HUES48 (cell line): Measurements from ENCODE around the gene TBC1D9B.
"Not testable (repeated sequence)": the region's sequence is repeated elsewhere in the genome, so short reads cannot be mapped to it uniquely, and the experiment has no call there.

Experiments
- H3K27ac ChIP-seq: one replicate; pipeline ENCODE4 v1.7.0; 2013; ENCODE audit warnings: low read depth, low read length, inconsistent platforms
- H3K27me3 ChIP-seq: 2 replicates; pipeline ENCODE4 v1.6.1; 2013; ENCODE audit warnings: mild to moderate bottlenecking, low read length; ENCODE audit not compliant: control insufficient read depth, insufficient read depth
- H3K36me3 ChIP-seq: 2 replicates; pipeline ENCODE4 v1.6.1; 2013; ENCODE audit warnings: low read length; ENCODE audit not compliant: control insufficient read depth, insufficient read depth
- H3K4me1 ChIP-seq: 2 replicates; pipeline ENCODE4 v1.6.1; 2013; ENCODE audit warnings: mild to moderate bottlenecking, low read length; ENCODE audit not compliant: control insufficient read depth, insufficient read depth
- H3K4me3 ChIP-seq: 2 replicates; pipeline ENCODE4 v1.5.1; 2013; ENCODE audit warnings: mild to moderate bottlenecking, low read depth, low read length
- H3K9ac ChIP-seq: 2 replicates; pipeline ENCODE4 v1.6.1; 2013; ENCODE audit warnings: mild to moderate bottlenecking, low read depth, low read length, moderate library complexity
- H3K9me3 ChIP-seq: 2 replicates; pipeline ENCODE4 v1.6.1; 2013; ENCODE audit warnings: low read length; ENCODE audit not compliant: control insufficient read depth, insufficient read depth

The TBC1D9B gene

GRCh38 chr5:179858241-179858585 lies 49.5 kb downstream of the TBC1D9B start:
- H3K36me3 ChIP-seq: peaks cover 15% of the 10 kb centered on the region
- no peaks in the 10 kb centered on the region for H3K27me3 ChIP-seq
- H3K27ac ChIP-seq: peak overlapping the region; percentile 12
- peak overlapping the region; percentile 5; the same call in 1 of the 2 replicates for H3K9ac ChIP-seq
- H3K4me3 ChIP-seq: peak overlapping the region; percentile 94
- no peaks in the 10 kb centered on the region; the same call in 1 of the 2 replicates for H3K4me1 ChIP-seq
- no peaks in the 10 kb centered on the region for H3K9me3 ChIP-seq

DNA sequence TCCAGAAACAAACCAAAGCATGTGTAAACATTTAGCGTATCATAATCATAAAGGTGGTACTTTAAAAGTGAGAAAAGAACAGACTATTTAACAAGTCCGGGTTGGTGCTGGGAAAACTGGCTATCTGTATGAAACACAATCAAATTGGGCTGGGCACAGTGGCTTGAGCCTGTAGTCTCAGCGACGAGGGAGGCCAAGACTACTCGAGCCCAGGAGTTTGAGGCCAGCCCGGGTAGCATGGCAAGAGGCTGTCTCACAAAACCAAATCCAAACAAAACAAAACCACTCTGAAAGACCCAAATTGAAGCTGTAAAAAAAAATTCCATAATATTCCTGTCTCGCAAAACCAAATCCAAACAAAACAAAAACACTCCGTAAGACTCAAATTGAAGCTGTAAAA lies 53.3 kb downstream of the TBC1D9B start:
- H3K36me3 ChIP-seq: peaks cover 31% of the 10 kb centered on the region
- H3K4me3 ChIP-seq: no peak overlapping the region
- H3K27me3 ChIP-seq: no peaks in the 10 kb centered on the region
- no peak overlapping the region for H3K9ac ChIP-seq
- H3K9me3 ChIP-seq: no peaks in the 10 kb centered on the region
- H3K27ac ChIP-seq: no peak overlapping the region
- no peaks in the 10 kb centered on the region for H3K4me1 ChIP-seq

DNA sequence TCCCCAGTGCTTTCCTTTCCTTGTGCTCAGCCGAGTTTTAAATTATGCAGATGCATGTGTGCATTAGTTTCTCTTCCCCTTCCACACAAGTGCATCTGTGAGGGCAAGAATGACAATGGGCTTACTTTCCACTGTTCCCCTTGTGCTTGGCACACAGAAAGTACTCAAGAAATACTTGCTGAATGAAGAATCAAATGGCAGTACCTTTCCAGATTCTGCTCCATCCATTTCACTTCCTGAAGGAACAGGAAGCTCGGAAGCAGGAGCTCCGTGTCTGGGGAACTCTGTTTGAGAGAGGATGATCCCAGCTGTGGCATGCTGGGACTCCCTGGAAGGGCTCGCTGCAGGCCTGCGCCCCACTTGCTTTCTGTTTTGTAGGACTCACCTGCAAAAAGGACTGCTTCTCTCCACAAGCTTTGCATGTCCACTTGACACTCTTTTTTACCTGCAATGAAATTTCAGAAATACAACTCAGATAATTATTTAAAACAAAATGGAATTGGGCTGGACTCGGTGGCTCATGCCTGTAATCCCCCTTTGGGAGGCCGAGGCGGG lies 54.6 kb downstream of the TBC1D9B start:
- H3K9ac ChIP-seq: no peak overlapping the region
- peaks cover 40% of the 10 kb centered on the region for H3K36me3 ChIP-seq
- no peaks in the 10 kb centered on the region for H3K9me3 ChIP-seq
- H3K27me3 ChIP-seq: no peaks in the 10 kb centered on the region
- no peak overlapping the region for H3K27ac ChIP-seq
- H3K4me3 ChIP-seq: no peak overlapping the region
- no peaks in the 10 kb centered on the region for H3K4me1 ChIP-seq

GRCh38 chr5:179841621-179842020 lies 66.1 kb downstream of the TBC1D9B start:
- H3K36me3 ChIP-seq: peaks cover 54% of the 10 kb centered on the region
- peaks cover 4% of the 10 kb centered on the region; the same call in 1 of the 2 replicates for H3K9me3 ChIP-seq
- no peak overlapping the region for H3K9ac ChIP-seq
- no peak overlapping the region for H3K27ac ChIP-seq
- no peaks in the 10 kb centered on the region for H3K27me3 ChIP-seq
- H3K4me1 ChIP-seq: no peaks in the 10 kb centered on the region
- no peak overlapping the region for H3K4me3 ChIP-seq

DNA sequence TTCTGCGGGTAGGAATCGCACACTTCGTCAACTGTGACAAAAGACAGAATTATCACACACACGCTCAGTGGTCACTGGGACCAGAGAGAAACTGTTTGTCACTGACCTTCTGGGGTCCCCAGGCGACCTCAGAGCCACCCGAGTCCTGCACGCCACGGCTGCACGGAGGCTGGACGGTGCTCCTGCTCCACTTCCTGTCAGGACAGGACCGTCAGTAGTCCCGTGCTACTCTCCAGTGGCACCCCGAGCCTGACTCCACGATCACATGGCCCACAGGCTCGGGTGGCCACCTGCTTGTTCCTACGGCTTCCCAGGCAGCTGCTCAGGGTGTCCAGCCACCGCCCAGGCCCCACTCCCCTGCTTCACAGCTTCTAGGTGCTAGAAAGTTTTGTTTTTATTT lies 66.9 kb downstream of the TBC1D9B start:
- Histone ChIP-seq H3K27me3 (no peaks in the 10 kb centered on the region), H3K27ac (no peak overlapping the region), H3K4me1 (no peaks in the 10 kb centered on the region), H3K36me3 (peaks cover 57% of the 10 kb centered on the region), H3K4me3 (no peak overlapping the region), H3K9me3 (peaks cover under 1% of the 10 kb centered on the region; the same call in 1 of the 2 replicates), H3K9ac (no peak overlapping the region)

- Histone ChIP-seq H3K27me3 (no peaks in the 10 kb centered on the region), H3K4me3 (no peak overlapping the region), H3K4me1 (no peaks in the 10 kb centered on the region), H3K36me3 (peaks cover 59% of the 10 kb centered on the region), H3K9ac (no peak overlapping the region), H3K27ac (no peak overlapping the region), H3K9me3 (no peaks in the 10 kb centered on the region; the same call in 1 of the 2 replicates)
These were observed 67.4 kb downstream of the TBC1D9B start for GRCh38 chr5:179840321-179840720.

DNA sequence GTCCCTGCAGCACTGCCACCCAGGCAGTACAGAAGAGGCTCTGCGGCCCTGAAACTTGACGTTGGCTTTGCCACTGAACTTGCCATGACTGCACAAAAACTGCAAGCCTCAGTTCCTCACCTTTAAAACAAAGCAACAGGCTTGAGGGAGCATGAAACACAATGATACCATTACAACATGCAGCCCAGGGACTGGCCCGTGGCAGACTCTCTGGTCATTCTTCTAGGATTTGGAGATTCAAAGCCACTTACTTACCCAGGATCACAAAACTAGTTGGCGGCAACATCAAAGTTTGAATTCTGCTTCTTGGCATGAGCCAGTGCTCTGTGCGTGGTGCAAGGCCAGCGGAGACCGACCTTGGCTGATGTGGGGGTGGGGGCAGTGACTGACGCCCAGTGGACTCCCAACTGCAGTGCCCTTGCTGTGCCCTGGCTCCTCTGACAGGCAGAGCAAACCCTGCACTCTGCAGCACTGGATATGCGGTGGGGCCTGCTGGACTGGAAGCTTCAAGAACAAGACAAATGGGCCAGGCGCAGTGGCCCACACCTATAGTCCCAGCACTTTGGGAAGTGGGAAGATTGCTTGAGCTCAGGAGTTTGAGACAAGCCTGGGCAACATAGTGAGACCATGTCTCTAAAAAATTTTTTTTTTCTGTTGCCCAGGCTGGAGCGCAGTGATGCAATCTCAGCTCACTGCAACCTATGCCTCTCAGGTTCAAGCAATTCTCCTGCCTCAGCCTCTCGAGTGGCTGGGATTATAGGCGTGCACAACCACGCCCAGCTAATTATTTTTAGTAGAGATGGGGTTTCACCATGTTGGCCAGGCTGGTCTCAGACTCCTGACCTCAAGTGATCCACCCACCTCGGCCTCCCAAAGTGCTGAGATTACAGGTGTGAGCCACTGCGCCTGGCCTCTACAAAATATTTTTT lies 68.1 kb downstream of the TBC1D9B start:
- H3K4me3 ChIP-seq: no peak overlapping the region
- no peaks in the 10 kb centered on the region for H3K9me3 ChIP-seq
- H3K36me3 ChIP-seq: peaks cover 59% of the 10 kb centered on the region
- no peak overlapping the region for H3K9ac ChIP-seq
- H3K27me3 ChIP-seq: no peaks in the 10 kb centered on the region
- H3K27ac ChIP-seq: no peak overlapping the region
- no peaks in the 10 kb centered on the region for H3K4me1 ChIP-seq

- H3K9me3 ChIP-seq: no peaks in the 10 kb centered on the region
- no peaks in the 10 kb centered on the region for H3K4me1 ChIP-seq
- H3K27me3 ChIP-seq: no peaks in the 10 kb centered on the region
- no peak overlapping the region for H3K9ac ChIP-seq
- H3K36me3 ChIP-seq: peaks cover 78% of the 10 kb centered on the region
- H3K27ac ChIP-seq: no peak overlapping the region
- no peak overlapping the region for H3K4me3 ChIP-seq
These were observed 70.4 kb downstream of the TBC1D9B start for GRCh38 chr5:179837076-179838011.

DNA sequence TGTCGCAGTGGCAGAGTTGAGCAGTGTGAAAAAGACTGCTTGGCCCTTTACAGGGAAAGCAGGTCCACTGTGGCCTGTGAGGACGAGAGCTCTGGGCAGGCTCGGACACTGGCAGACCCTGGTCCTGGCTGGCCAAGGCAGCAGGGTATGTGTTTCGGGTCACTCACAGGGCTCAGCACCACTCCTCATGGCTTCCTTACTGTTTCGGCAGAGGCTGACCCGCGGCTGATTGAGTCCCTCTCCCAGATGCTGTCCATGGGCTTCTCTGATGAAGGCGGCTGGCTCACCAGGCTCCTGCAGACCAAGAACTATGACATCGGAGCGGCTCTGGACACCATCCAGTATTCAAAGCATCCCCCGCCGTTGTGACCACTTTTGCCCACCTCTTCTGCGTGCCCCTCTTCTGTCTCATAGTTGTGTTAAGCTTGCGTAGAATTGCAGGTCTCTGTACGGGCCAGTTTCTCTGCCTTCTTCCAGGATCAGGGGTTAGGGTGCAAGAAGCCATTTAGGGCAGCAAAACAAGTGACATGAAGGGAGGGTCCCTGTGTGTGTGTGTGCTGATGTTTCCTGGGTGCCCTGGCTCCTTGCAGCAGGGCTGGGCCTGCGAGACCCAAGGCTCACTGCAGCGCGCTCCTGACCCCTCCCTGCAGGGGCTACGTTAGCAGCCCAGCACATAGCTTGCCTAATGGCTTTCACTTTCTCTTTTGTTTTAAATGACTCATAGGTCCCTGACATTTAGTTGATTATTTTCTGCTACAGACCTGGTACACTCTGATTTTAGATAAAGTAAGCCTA lies 71.3 kb downstream of the TBC1D9B start:
- H3K4me1 ChIP-seq: no peaks in the 10 kb centered on the region
- no peak overlapping the region for H3K4me3 ChIP-seq
- peaks cover 83% of the 10 kb centered on the region for H3K36me3 ChIP-seq
- no peak overlapping the region for H3K9ac ChIP-seq
- no peaks in the 10 kb centered on the region for H3K9me3 ChIP-seq
- no peak overlapping the region for H3K27ac ChIP-seq
- H3K27me3 ChIP-seq: no peaks in the 10 kb centered on the region

DNA sequence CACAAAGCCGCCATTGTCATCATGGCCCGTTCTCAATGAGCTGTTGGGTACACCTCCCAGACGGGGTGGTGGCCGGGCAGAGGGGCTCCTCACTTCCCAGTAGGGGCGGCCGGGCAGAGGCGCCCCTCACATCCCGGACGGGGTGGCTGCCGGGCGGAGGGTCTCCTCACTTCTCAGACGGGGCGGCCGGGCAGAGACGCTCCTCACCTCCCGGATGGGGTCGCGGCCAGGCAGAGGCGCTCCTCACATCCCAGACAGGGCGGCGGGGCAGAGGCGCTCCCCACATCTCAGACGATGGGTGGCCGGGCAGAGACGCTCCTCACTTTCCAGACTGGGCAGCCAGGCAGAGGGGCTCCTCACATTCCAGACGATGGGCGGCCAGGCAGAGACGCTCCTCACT lies 72.8 kb downstream of the TBC1D9B start:
- H3K27me3 ChIP-seq, H3K4me3 ChIP-seq, H3K9me3 ChIP-seq, H3K9ac ChIP-seq, H3K27ac ChIP-seq, H3K4me1 ChIP-seq: not testable (repeated sequence)
- H3K36me3 ChIP-seq: peaks cover 81% of the 10 kb centered on the region
